A673 (cell line): ENCODE measurements around the gene APOBEC3F. TPM values are rescaled to one million over a fixed set of nuclear protein-coding genes. Genes with fewer than 3 reads are reported as not detected.

ENCODE experiments used
- BruUV-seq: library from RNA; stranded (reverse); fragments of 400-500 nt; replicated peaks from 2 replicates; lab custom pipeline; 2021; lab: Mats Ljungman, UMichigan
- CTCF ChIA-PET: fragments of 300-600 bp; sonication (Branson Sonifier 250); formaldehyde crosslinking; loops from one replicate; lab custom pipeline; 2022; ENCODE audit warnings: antibody characterized with exemption; lab: Charles Lee
- POLR2A ChIA-PET: fragments of 300-600 bp; sonication (Branson Sonifier 250); formaldehyde crosslinking; loops from one replicate; lab custom pipeline; 2022; ENCODE audit warnings: antibody characterized with exemption; ENCODE audit not compliant: low non-redundant PET; lab: Charles Lee
- DNase-seq: peaks from one replicate; pipeline ENCODE4 v3.0.0-alpha.2; 2015; ENCODE audit warnings: low spot score
- H3K27ac ChIP-seq: fragments of 200-600 bp; sonication (generic); 2 replicates; pipeline ENCODE4 v1.5.1; 2016; ENCODE audit warnings: mixed run types, low read depth, mild to moderate bottlenecking, mixed read lengths, antibody characterized with exemption, low read length; ENCODE audit not compliant: poor library complexity, severe bottlenecking
- H3K27me3 ChIP-seq: fragments of 200-600 bp; sonication (generic); replicated peaks from 2 replicates; pipeline ENCODE4 v1.6.1; 2017; ENCODE audit warnings: mixed run types, low read depth, mild to moderate bottlenecking, mixed read lengths, antibody characterized with exemption, low read length; ENCODE audit not compliant: insufficient read depth, poor library complexity
- H3K36me3 ChIP-seq: fragments of 200-600 bp; sonication (generic); 2 replicates; pipeline ENCODE4 v1.6.1; 2016; ENCODE audit warnings: mixed run types, mild to moderate bottlenecking, mixed read lengths, antibody characterized with exemption, low read length; ENCODE audit not compliant: insufficient read depth, poor library complexity, severe bottlenecking
- H3K4me1 ChIP-seq: fragments of 200-600 bp; sonication (generic); 2 replicates; pipeline ENCODE4 v1.6.1; 2017; ENCODE audit warnings: mixed run types, mild to moderate bottlenecking, mixed read lengths, antibody characterized with exemption, low read length; ENCODE audit not compliant: insufficient read depth, poor library complexity, severe bottlenecking
- H3K4me3 ChIP-seq: fragments of 200-600 bp; sonication (generic); 2 replicates; pipeline ENCODE4 v1.5.1; 2016; ENCODE audit warnings: low read depth, mixed run types, mild to moderate bottlenecking, mixed read lengths, low read length; ENCODE audit not compliant: poor library complexity, severe bottlenecking
- H3K9me3 ChIP-seq: fragments of 200-600 bp; sonication (generic); 2 replicates; pipeline ENCODE4 v1.6.1; 2016; ENCODE audit warnings: mixed run types, low read depth, mild to moderate bottlenecking, mixed read lengths, antibody characterized with exemption, low read length; ENCODE audit not compliant: poor library complexity, severe bottlenecking
- CTCF ChIP-seq: fragments of 300-800, 200-600 bp; sonication (generic); conservative IDR thresholded peaks from 2 replicates; pipeline ENCODE4 v1.5.1; 2017; ENCODE audit warnings: low read depth, mild to moderate bottlenecking, antibody characterized with exemption, low read length, moderate library complexity, mixed read lengths
- EZH2 ChIP-seq: fragments of 200-600 bp; sonication (generic); IDR thresholded peaks from 2 replicates; pipeline ENCODE4 v1.6.1; 2017; ENCODE audit warnings: borderline replicate concordance, low read depth, mild to moderate bottlenecking, mixed read lengths, antibody characterized with exemption, low read length; ENCODE audit not compliant: poor library complexity, severe bottlenecking
- intact Hi-C: fragments of 100-400 bp; cut with micrococcal nuclease; formaldehyde crosslinking; loops from one replicate; pipeline ENCODE4 v1.10.0; 2022; ENCODE audit not compliant: unreplicated experiment
- total RNA-seq: library from RNA; stranded (reverse); gene quantifications from 2 replicates; pipeline ENCODE4 v1.2.3, GENCODE V29; 2021

APOBEC3F gene
- total RNA-seq, 1 experiment from 2014 or later = 4.5 TPM

- no peak for DNase-seq
- no TSS peak for BruUV-seq
- ChIA-PET POLR2A (no interaction called here), CTCF (no interaction called here)
- Histone ChIP-seq H3K4me1 (no peaks in the 10 kb centered on the region), H3K27ac (no peak overlapping the region), H3K27me3 (no peaks in the 10 kb centered on the region), H3K36me3 (no peaks in the 10 kb centered on the region), H3K9me3 (no peaks in the 10 kb centered on the region), H3K4me3 (no peak overlapping the region)
- intact Hi-C loops = no loop called here
- no peak for TF ChIP-seq EZH2
- no peak for TF ChIP-seq CTCF
Observed at GRCh38 chr22:39090426-39091064, 49.9 kb downstream of the APOBEC3F start.

GRCh38 chr22:39091126-39092081 lies 50.7 kb downstream of the APOBEC3F start:
- Histone ChIP-seq H3K9me3 (no peaks in the 10 kb centered on the region), H3K36me3 (no peaks in the 10 kb centered on the region), H3K27ac (no peak overlapping the region), H3K27me3 (no peaks in the 10 kb centered on the region), H3K4me3 (no peak overlapping the region), H3K4me1 (no peaks in the 10 kb centered on the region)
- no TSS peak for BruUV-seq
- TF ChIP-seq EZH2 = no peak
- TF ChIP-seq CTCF = no peak
- no peak for DNase-seq
- intact Hi-C loops = no loop called here
- CTCF ChIA-PET = no interaction called here
- POLR2A ChIA-PET = no interaction called here

GRCh38 chr22:39092111-39092862 lies 51.6 kb downstream of the APOBEC3F start:
- no TSS peak for BruUV-seq
- Histone ChIP-seq H3K4me1 (no peaks in the 10 kb centered on the region), H3K27ac (no peak overlapping the region), H3K36me3 (no peaks in the 10 kb centered on the region), H3K9me3 (no peaks in the 10 kb centered on the region), H3K27me3 (no peaks in the 10 kb centered on the region), H3K4me3 (no peak overlapping the region)
- TF ChIP-seq EZH2 (no peak), CTCF (no peak)
- intact Hi-C loops = no loop called here
- CTCF ChIA-PET = no interaction called here
- POLR2A ChIA-PET = no interaction called here
- no peak for DNase-seq
